Keratinocyte (primary cell): Measurements from ENCODE around the gene SIGMAR1. TPM values are rescaled to one million over a fixed set of nuclear protein-coding genes. Genes with fewer than 3 reads are reported as not detected.
A peak's percentile ranks its signal among the peaks of the same experiment; 100 is the strongest.

Source experiments
- DNase-seq: peaks from one replicate; pipeline ENCODE4 v3.0.0-alpha.2; 2011; ENCODE audit warnings: low read depth, missing footprints, low spot score
- FAIRE-seq: peaks from 2 replicates; lab custom pipeline; 2011; peaks lifted over from hg19 to GRCh38; lab: Jason Lieb, UNC
- H2AFZ ChIP-seq: 2 replicates; pipeline ENCODE4 v1.6.0; 2012; ENCODE audit warnings: low read length, control low read depth, inconsistent platforms; ENCODE audit not compliant: control insufficient read depth
- H3K27ac ChIP-seq: 2 replicates; pipeline ENCODE4 v1.5.1; 2011; ENCODE audit warnings: low read length; ENCODE audit not compliant: control insufficient read depth, insufficient read depth
- H3K27me3 ChIP-seq: 3 replicates; pipeline ENCODE4 v1.6.0; 2011; ENCODE audit warnings: low read length; ENCODE audit not compliant: control insufficient read depth, insufficient read depth; ENCODE audit errors: extremely low read depth
- H3K36me3 ChIP-seq, 2 experiments: 2 replicates in 1 of 2; 3 replicates in 1 of 2; pipeline ENCODE4 v1.5.1; 2011; ENCODE audit warnings: low read length in 2 of 2, mild to moderate bottlenecking in 1 of 2; ENCODE audit not compliant: control insufficient read depth in 2 of 2, insufficient read depth in 2 of 2; ENCODE audit errors: extremely low read depth in 1 of 2
- H3K4me1 ChIP-seq: 3 replicates; pipeline ENCODE4 v1.5.1; 2011; ENCODE audit warnings: low read length; ENCODE audit not compliant: control insufficient read depth, insufficient read depth; ENCODE audit errors: extremely low read depth
- H3K4me2 ChIP-seq: 3 replicates; pipeline ENCODE4 v1.6.0; 2011; ENCODE audit warnings: low read depth, low read length; ENCODE audit not compliant: control insufficient read depth, insufficient read depth; ENCODE audit errors: extremely low read depth
- H3K4me3 ChIP-seq, 3 experiments: fragments of 200-600 bp in 1 of 3; sonication (generic) in 1 of 3; 2 replicates in 2 of 3; 3 replicates in 1 of 3; pipeline ENCODE4 v1.5.1; 2011 to 2016; ENCODE audit warnings: low read length in 3 of 3, mild to moderate bottlenecking in 3 of 3, control low read depth in 2 of 3, inconsistent platforms in 1 of 3, low read depth in 1 of 3, mixed read lengths in 1 of 3, mixed run types in 1 of 3, moderate library complexity in 1 of 3; ENCODE audit not compliant: control insufficient read depth in 2 of 3, insufficient read depth in 2 of 3; ENCODE audit errors: extremely low read depth in 1 of 3
- H3K79me2 ChIP-seq: 2 replicates; pipeline ENCODE4 v1.6.0; 2012; ENCODE audit warnings: low read length; ENCODE audit not compliant: control insufficient read depth, insufficient read depth
- H3K9ac ChIP-seq: 3 replicates; pipeline ENCODE4 v1.6.0; 2011; ENCODE audit warnings: low read length; ENCODE audit not compliant: control insufficient read depth, insufficient read depth; ENCODE audit errors: extremely low read depth
- H3K9me1 ChIP-seq: 3 replicates; pipeline ENCODE4 v1.6.0; 2011; ENCODE audit warnings: low read length; ENCODE audit not compliant: control insufficient read depth, insufficient read depth; ENCODE audit errors: extremely low read depth
- H3K9me3 ChIP-seq: 2 replicates; pipeline ENCODE4 v1.5.1; 2012; ENCODE audit warnings: low read depth, low read length; ENCODE audit not compliant: control insufficient read depth
- H4K20me1 ChIP-seq: 3 replicates; pipeline ENCODE4 v1.6.0; 2011; ENCODE audit warnings: low read length; ENCODE audit not compliant: control insufficient read depth, insufficient read depth; ENCODE audit errors: extremely low read depth
- EZH2 ChIP-seq: IDR thresholded peaks from one replicate; pipeline ENCODE4 v1.6.1; 2012; ENCODE audit warnings: inconsistent platforms, mild to moderate bottlenecking, low read length, moderate library complexity
- dilution Hi-C: fragments of 300-500 bp; cut with MboI; formaldehyde crosslinking; loops from one replicate; pipeline ENCODE4 v1.7.0; 2020; ENCODE audit warnings: low sequenced_read_pairs; ENCODE audit not compliant: extremely low pct_ligation_motif_present
- polyA plus RNA-seq, 5 experiments: library from polyadenylated mRNA; depleted of rRNA in 3 of 5; stranded (reverse) in 3 of 5; stranded (forward) in 1 of 5; unstranded in 1 of 5; fragments of >200 nt; gene quantifications; 1 replicate in 1 of 5; 2 replicates in 3 of 5; 3 replicates in 1 of 5; pipeline versions ENCODE4 v1.2.1 to v1.2.3, GENCODE V29; 2011 to 2012; ENCODE audit warnings: missing spikeins in 2 of 5, low read depth in 1 of 5, low replicate concordance in 1 of 5
- TF ChIP-seq, protein P1 (sequence below), 3 experiments: IDR thresholded peaks in 1 of 3; conservative IDR thresholded peaks in 1 of 3; optimal IDR thresholded peaks in 1 of 3; 2 replicates in 2 of 3; 3 replicates in 1 of 3; pipeline versions ENCODE3 to v1.5.1; 2011; ENCODE audit warnings: low read length in 3 of 3, mild to moderate bottlenecking in 3 of 3, moderate library complexity in 2 of 3, control low read depth in 1 of 3, inconsistent platforms in 1 of 3; ENCODE audit not compliant: insufficient read depth in 2 of 3; ENCODE audit errors: extremely low read depth in 1 of 3

SIGMAR1 gene
- polyA plus RNA-seq, 1 donor (not counting 4 experiments of a cell fraction or from before 2014, with no cell fraction given), result 74.9 TPM

GRCh38 chr9:34669809-34670562 is 32.4 kb upstream of the SIGMAR1 start:
- Histone ChIP-seq H3K4me1 (peaks cover 5% of the 10 kb centered on the region), H2AFZ (no peak overlapping the region), H3K36me3 (peaks cover 0 to 11% of the 10 kb centered on the region in 2 experiments), H3K4me2 (no peak overlapping the region), H3K4me3 (no peak overlapping the region), H3K79me2 (peaks cover 31% of the 10 kb centered on the region), H3K9me3 (no peaks in the 10 kb centered on the region), H3K27ac (no peak overlapping the region), H3K9me1 (peaks cover 5% of the 10 kb centered on the region), H4K20me1 (peaks cover 2% of the 10 kb centered on the region), H3K27me3 (no peaks in the 10 kb centered on the region), H3K9ac (no peak overlapping the region)
- dilution Hi-C loops, result no loop called here
- TF ChIP-seq EZH2, result no peak
- FAIRE-seq (no peak), DNase-seq (no peak)

GRCh38 chr9:34665381-34666250 is 28.0 kb upstream of the SIGMAR1 start:
- dilution Hi-C loops, result no loop called here
- no peak for TF ChIP-seq EZH2
- TF ChIP-seq, protein P1, sequence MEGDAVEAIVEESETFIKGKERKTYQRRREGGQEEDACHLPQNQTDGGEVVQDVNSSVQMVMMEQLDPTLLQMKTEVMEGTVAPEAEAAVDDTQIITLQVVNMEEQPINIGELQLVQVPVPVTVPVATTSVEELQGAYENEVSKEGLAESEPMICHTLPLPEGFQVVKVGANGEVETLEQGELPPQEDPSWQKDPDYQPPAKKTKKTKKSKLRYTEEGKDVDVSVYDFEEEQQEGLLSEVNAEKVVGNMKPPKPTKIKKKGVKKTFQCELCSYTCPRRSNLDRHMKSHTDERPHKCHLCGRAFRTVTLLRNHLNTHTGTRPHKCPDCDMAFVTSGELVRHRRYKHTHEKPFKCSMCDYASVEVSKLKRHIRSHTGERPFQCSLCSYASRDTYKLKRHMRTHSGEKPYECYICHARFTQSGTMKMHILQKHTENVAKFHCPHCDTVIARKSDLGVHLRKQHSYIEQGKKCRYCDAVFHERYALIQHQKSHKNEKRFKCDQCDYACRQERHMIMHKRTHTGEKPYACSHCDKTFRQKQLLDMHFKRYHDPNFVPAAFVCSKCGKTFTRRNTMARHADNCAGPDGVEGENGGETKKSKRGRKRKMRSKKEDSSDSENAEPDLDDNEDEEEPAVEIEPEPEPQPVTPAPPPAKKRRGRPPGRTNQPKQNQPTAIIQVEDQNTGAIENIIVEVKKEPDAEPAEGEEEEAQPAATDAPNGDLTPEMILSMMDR (optimal IDR thresholded peaks at IDR 0.05 in 1 of 3, IDR thresholded peaks at IDR 0.05 in 1 of 3, conservative IDR thresholded peaks at IDR 0.05 in 1 of 3; ENCODE audit: extremely low read depth in 1 of 3, insufficient read depth in 2 of 3, low read length in 3 of 3), result no peak
- Histone ChIP-seq H3K36me3 (peaks cover 0 to 11% of the 10 kb centered on the region in 2 experiments), H3K9ac (peak overlapping the region; percentile 95), H3K9me1 (peaks cover 5% of the 10 kb centered on the region), H3K27ac (peak overlapping the region; percentile 97), H3K79me2 (peaks cover 31% of the 10 kb centered on the region), H3K4me1 (peaks cover 44% of the 10 kb centered on the region), H4K20me1 (peaks cover 2% of the 10 kb centered on the region), H3K4me2 (peak overlapping the region; percentile 99), H3K27me3 (no peaks in the 10 kb centered on the region), H3K4me3 (peak overlapping the region; percentile 77 to 90 (median 88)), H2AFZ (peak overlapping the region; percentile 92), H3K9me3 (no peaks in the 10 kb centered on the region)
- peak; percentile 77 for DNase-seq
- FAIRE-seq, result peak; percentile 96
